GM19351 (cell line): ENCODE data around the gene NLN.
"Not testable (repeated sequence)": the region's sequence is repeated elsewhere in the genome, so short reads cannot be mapped to it uniquely, and the experiment has no call there.

Source experiments
- ATAC-seq: cut with Tn5 transposase; IDR thresholded peaks from one replicate; pipeline ENCODE4 v1.9.1; 2021; ENCODE audit warnings: mild to moderate bottlenecking, moderate library complexity; ENCODE audit not compliant: unreplicated experiment

Gene NLN

GRCh38 chr5:65769539-65769938, 47.5 kb downstream of the NLN start:
- ATAC-seq = no peak

GRCh38 chr5:65771266-65771665, 49.3 kb downstream of the NLN start:
- ATAC-seq = no peak

GRCh38 chr5:65772963-65773362, 51.0 kb downstream of the NLN start:
- ATAC-seq = not testable (repeated sequence)

GRCh38 chr5:65774346-65774745, 52.3 kb downstream of the NLN start:
- no peak for ATAC-seq

GRCh38 chr5:65775476-65775875, 53.5 kb downstream of the NLN start:
- ATAC-seq = no peak

- no peak for ATAC-seq
Observed at GRCh38 chr5:65776441-65777141, 54.6 kb downstream of the NLN start.

- ATAC-seq = no peak
Observed at GRCh38 chr5:65778126-65778525, 56.1 kb downstream of the NLN start.

GRCh38 chr5:65779643-65780042, 57.6 kb downstream of the NLN start:
- ATAC-seq = no peak

- ATAC-seq = not testable (repeated sequence)
Observed at GRCh38 chr5:65788296-65788695, 66.3 kb downstream of the NLN start.

GRCh38 chr5:65790371-65791163, 68.6 kb downstream of the NLN start:
- peak; percentile 59 for ATAC-seq

- ATAC-seq = no peak
Observed at GRCh38 chr5:65791712-65792673, 70.0 kb downstream of the NLN start.

- no peak for ATAC-seq
Observed at GRCh38 chr5:65796269-65796668, 74.3 kb downstream of the NLN start.

- ATAC-seq = no peak
Observed at GRCh38 chr5:65796751-65797316, 74.8 kb downstream of the NLN start.

- ATAC-seq = no peak
Observed at GRCh38 chr5:65797481-65797880, 75.5 kb downstream of the NLN start.

GRCh38 chr5:65799857-65800256, 77.9 kb downstream of the NLN start:
- no peak for ATAC-seq

- no peak for ATAC-seq
Observed at GRCh38 chr5:65800775-65801174, 78.8 kb downstream of the NLN start.

GRCh38 chr5:65801352-65801783, 79.4 kb downstream of the NLN start:
- ATAC-seq = no peak

GRCh38 chr5:65802080-65802479, 80.1 kb downstream of the NLN start:
- ATAC-seq = no peak

GRCh38 chr5:65802820-65803219, 80.8 kb downstream of the NLN start:
- ATAC-seq = no peak

GRCh38 chr5:65803699-65804391, 81.8 kb downstream of the NLN start:
- no peak for ATAC-seq
